ENCODE data around the gene GJB2.

DNA sequence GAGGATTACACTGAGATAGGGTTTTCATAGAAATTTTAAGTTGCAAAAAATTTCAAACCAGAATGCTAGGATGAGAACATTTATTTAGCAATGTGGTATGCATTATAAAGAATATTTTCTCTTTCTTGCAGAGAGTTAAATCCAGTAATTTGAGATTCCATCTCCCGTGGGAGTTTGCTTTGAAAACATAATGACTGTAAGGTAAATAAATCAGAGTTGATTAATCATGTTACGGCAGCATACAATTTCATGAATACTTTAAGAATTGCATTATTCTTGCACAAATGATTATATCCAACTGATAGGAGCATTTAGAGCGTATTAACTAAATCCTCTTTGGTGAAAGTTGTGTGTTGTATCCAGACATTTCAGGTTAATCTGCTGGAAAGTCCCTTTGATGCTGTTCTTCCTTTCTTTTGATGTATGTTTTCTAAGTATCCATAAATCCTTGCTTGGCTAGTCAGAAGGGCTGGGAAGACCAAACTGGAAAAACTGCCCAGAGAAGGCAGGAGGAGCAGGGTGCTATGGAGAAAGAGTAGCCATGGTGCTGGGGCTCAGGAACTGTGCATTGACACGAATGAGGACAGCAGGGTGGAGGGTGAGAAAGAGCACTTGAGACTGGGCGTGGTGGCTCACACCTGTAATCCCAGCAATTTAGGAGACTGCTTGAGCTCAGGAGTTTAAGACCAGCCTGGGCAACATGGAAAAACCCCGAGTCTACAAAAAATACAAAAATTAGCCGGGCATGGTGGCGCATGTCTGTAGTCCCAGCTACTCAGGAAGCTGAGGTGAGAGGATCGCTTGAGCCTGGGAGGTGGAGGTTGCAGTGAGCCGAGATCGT lies 27.1 kb downstream of the GJB2 start:
- no peak for TF ChIP-seq POLR2A (IDR thresholded peaks at IDR 0.05; ENCODE audit: extremely low read depth, insufficient read length)
- TF ChIP-seq, protein P1, sequence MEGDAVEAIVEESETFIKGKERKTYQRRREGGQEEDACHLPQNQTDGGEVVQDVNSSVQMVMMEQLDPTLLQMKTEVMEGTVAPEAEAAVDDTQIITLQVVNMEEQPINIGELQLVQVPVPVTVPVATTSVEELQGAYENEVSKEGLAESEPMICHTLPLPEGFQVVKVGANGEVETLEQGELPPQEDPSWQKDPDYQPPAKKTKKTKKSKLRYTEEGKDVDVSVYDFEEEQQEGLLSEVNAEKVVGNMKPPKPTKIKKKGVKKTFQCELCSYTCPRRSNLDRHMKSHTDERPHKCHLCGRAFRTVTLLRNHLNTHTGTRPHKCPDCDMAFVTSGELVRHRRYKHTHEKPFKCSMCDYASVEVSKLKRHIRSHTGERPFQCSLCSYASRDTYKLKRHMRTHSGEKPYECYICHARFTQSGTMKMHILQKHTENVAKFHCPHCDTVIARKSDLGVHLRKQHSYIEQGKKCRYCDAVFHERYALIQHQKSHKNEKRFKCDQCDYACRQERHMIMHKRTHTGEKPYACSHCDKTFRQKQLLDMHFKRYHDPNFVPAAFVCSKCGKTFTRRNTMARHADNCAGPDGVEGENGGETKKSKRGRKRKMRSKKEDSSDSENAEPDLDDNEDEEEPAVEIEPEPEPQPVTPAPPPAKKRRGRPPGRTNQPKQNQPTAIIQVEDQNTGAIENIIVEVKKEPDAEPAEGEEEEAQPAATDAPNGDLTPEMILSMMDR (IDR thresholded peaks at IDR 0.05; ENCODE audit: low read depth, low read length) = no peak
- TF ChIP-seq, protein P2, sequence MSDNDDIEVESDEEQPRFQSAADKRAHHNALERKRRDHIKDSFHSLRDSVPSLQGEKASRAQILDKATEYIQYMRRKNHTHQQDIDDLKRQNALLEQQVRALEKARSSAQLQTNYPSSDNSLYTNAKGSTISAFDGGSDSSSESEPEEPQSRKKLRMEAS (IDR thresholded peaks at IDR 0.05; ENCODE audit: low read depth, low read length) = no peak

Data from NB4 (cell line).